DMS 273 (cell line): ENCODE measurements around the gene TMEM150A.
"Not testable (repeated sequence)": the region's sequence is repeated elsewhere in the genome, so short reads cannot be mapped to it uniquely, and the experiment has no call there.

Experiments
- DNase-seq: peaks from one replicate; lab custom pipeline; 2025; ENCODE audit not compliant: unreplicated experiment; lab: John Stamatoyannopoulos, UW

Gene TMEM150A

GRCh38 chr2:85611705-85612587 lies 9.4 kb upstream of the TMEM150A start, which contains the start of gene C2orf68:
Gene C2orf68 (minus strand): TSS chr2:85612066. CDS start chr2:85611984, 82 bp downstream.
- peak; percentile 93 for DNase-seq

GRCh38 chr2:85611217-85611704 lies 8.8 kb upstream of the TMEM150A start:
- no peak for DNase-seq

DNA sequence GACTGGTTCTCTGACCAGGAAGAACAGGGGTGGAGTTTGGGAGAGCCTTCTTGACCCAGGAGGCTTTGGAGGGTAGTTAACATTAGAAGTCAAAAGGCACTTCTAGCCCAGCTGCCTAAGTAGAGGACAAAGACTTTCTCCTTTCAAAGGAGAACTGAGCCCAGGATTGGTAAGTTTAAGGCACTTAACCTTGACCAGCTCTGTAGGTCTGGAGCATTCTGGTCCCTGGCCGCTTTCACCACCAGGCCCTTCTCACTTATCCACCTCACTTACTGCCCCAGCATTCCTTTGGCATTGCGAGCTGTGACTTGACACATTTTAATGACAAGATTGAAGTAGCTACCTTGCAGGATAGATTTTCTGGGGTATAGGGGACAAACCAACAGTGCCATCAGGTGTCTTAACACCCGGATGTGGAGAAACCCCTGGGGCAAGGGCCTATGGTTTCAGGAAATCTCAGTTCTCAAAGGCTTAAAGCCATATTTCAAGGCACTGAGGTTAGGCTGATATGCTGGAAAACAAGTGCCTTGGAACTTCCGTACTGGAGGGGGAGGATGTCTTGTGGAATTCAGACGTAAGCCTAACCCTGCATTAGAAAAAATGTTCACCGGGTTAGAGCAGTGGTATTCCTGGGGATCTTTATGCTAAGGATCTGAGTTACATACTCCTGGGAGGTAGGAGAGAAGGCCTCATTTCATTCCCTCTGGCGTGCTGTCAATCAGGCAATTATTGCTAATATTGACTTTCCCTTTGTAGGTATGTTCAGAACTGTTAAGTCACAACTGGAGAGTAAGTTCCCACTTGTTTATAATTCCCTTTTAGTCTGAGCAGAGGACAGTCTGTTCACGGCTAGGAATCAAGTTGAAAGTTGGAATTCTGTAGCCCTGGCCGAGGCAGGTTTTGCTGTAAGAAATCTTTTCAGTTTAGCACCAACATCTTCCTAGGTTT lies 5.0 kb upstream of the TMEM150A start:
- no peak for DNase-seq

DNA sequence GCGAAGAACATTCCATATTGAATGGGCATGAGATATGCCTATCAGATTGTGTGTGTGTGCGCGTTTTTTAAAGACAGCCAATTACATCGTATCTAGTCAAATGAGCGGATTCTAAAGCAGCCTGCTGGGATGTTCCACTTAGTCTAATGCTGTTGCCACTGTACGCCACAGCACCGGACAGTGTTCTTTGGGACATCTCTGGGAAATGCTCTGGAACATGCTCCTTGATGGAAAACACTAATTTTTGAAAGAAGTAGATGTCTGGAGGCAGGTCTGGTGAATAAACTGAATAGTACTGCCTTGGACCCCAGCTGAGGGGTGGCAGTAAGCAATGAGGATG lies 3.6 kb upstream of the TMEM150A start:
- DNase-seq = no peak

DNA sequence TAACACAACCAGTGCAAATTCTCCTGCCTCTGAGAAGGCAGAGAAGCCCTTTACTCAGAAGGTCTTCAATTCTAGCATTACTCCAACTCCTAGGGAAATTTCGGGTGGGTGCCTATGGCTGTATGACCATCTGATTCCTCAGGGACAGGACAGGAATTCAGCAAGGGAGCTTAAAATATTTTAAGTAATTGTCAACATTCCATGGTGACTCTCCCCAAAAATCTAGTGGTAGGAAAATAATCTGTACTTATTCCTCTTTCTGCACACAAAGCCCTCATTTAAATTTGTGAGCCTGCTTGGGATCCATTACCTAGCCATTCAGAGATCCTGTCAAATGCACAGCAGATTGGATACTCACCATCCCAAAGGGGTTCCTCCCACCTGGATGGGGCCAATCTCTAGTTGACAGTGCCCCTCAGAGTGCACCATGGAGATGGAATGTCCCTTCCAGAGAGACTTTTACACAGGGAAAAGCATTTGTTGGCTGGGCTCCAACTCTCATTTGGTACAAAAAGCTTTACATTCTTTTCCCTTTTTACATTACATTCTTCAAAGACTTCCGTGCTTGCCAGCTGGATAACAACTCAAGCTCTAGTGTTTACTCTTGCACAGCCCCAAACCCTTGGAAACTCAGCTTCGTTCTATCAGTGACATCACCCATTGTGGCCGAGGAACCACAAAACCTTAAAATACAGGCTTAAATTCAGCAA lies 3.1 kb upstream of the TMEM150A start:
- peak; percentile 26 for DNase-seq

- no peak for DNase-seq
Measured at GRCh38 chr2:85604568-85605339, 2.3 kb upstream of the TMEM150A start.

- DNase-seq = not testable (repeated sequence)
Measured at GRCh38 chr2:85604133-85604444, 1.6 kb upstream of the TMEM150A start.

DNA sequence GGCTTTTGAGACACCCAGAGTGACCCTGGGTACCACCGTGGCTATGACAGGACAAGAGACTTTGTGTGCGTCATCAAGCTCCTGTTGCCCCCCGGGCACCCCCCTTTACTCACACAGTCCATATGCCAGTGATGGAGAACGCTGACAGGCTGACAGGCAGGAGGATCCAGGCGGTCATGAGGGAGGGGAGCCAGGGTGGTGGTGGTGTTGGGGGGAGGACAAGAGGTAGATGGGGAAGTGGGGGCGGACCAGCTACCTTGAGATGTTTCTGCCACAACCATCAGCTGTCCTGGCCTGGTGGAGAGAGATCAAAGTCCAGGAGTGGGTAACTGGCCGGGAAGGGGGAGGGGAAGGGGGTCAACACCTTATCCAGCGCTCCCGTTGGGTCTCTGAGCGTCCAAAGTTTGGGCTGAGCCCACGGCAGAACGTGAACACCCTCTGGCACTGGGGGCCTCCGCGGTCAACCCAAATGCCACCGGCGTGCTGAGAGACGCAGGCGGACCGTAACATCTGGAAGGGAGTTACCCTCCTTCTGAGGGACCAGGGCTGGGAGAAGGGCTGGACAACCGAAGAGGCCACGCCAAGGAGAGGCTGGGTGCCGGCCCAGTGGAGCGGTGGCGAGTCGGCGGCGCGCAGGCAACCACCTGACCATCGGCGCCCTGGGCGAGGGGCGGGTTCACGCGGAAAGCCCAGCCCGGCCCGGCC lies 575 bp downstream of the TMEM150A start:
- DNase-seq = peak; percentile 62

DNA sequence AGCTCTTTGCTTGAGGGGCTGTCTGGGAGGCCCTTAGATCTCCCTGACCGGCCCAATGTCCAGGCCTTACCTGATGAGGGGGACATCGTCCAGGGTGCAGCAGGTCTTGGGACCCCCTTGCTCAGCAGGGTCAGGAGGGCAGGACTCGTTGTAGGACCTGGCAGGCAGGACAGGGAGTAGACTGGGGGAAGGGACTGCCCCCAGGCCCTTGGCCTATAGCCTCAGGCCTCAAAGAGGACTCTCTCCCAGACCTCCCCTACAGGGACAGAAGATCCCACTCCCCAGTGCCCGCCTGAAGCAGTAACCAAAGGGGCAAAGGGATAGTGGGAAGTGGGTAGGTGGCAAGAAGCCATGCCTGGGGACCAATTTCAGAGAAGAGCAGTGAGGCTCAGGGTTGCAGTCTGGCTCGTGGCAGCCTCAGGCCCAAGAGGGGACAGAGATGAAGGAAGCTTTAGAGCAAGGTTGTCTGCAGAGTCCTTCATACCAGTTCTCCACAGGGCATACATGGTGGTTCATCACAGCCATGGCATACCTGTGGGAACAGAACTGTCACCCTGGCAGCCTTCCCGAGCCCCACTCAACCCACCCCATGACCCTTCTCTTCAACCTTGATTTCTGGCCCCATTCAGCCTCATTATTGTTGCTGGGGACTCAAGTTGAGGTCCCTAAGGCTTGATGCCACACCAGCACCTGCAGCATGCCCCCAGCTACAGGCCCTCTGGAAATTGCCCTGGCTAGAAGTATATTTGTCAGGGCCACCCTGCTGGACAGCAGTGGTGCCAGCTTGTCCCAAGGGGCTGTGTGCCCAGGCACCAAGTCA lies 1.3 kb downstream of the TMEM150A start:
- DNase-seq = no peak

DNA sequence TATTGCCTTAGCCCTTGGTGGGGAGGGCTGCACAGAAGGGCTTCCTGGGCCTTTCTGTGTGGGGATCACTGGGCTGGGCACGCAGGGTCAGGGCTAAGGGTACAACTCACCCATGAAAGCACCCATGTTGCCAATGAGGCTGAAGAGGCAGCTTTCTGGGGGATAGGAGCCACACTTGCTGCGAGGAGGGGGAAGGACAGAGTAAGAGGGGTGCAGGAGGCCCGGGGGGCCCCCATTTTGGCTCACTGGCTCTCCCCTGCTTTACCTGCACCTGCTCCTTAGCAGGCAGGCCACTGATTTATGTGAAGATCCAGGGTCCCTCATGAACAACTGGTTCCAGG lies 2.3 kb downstream of the TMEM150A start:
- no peak for DNase-seq

GRCh38 chr2:85599468-85600234 lies 2.8 kb downstream of the TMEM150A start:
- DNase-seq = no peak

DNA sequence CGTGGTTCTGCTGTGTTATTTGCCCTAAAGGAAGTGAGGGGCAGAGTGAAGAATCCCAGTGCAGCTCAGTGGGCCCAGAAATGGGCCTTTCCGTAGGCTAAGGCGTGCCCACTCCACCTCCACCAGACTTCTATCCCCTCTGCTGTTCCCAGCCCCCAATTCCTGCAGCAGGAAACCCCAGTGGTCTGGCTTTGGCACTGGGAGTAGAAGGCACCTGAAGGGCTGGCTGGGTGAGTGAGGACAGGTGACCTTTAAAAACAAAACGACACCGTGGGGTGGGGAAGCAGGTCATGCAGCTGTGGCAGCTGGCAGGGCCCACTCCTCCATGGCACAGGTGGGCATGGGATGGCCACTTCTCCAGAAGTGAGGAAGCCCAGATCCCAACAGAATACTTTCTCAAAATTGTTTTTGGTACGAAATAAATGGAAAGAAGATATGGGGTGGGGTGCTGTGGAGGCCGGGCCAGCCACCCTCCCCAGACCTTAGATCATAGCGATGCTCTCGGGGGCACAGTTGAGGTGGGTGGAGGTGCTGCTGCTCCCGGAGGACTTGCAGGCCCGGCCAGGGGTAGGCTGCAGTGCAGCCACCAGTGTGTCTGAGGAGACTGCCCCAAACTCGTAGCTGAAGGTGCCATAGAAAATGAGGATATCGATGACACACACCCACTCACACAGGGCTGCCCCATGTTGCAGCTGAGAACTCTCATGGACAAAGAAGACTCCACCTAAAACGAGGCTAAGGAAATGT lies 3.7 kb downstream of the TMEM150A start:
- DNase-seq = no peak

DNA sequence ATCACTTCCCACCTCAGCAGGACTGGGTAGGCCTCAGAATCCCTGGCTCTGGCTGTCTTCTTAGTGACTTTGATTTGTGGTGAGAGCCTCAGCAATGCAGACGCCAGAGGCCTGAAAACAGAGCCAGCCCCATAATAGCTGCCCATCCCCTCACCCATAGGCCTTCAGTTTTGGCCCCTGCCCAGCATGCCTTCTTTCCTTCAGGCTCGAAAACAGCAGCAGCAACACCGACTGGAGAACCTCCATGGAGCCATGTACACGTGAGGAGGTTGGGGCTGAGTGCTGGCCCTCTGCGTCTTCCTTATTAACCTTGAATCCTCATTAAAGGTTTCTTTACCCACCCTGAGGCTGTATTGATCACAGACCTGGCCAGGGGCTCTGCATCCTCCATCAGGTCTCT lies 5.3 kb downstream of the TMEM150A start:
- DNase-seq = no peak

GRCh38 chr2:85596486-85597143 lies 5.9 kb downstream of the TMEM150A start:
- no peak for DNase-seq

- peak; percentile 63 for DNase-seq
Measured at GRCh38 chr2:85596026-85596333, 6.5 kb downstream of the TMEM150A start.

DNA sequence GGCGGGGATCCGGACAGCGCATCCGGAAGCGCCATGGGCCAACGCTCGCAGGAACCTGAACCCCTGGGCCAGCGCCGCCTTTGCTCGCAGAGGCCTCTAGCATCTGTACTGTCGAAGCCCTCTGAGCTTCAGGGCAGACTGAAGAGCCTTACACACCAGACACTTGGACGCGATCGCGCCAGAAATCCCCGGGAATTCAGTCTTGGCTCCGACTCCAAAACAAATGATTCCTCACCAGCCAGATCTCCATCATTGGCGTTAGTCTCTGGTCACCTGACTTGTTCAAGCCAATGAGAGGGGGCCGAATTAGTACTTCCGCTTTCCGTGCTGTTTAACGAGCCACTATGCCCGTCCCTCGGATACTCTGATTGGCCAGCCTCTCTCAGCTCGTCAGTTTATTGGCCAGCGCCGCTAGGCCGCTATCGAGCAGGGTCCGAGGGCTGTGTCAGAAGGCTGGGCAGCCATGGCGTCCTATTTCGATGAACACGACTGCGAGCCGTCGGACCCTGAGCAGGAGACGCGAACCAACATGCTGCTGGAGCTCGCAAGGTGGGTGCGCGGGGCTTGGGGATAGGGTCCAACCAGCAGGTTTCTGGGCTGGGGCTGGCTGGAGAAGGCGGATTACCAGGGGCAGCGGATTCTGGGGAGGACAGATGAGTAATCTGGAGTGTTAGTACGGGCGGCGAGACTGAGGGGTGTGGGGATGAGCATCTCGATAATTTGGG lies 7.0 kb downstream of the TMEM150A start, which contains the start of gene RNF181:
RNF181 (plus strand) TSS at position 445 of the 725 bp plus-strand sequence; CDS start at position 464, 19 bp downstream.
- DNase-seq = peak; percentile 99
